Fibroblast of lung (primary cell): ENCODE measurements around the gene EID2B. TPM values are rescaled to one million over a fixed set of nuclear protein-coding genes. Genes with fewer than 3 reads are reported as not detected.

Source experiments
- DNase-seq, 2 donors: peaks; one replicate each; pipeline versions ENCODE4 v3.0.0 to v3.0.0-alpha.2; 2010; ENCODE audit warnings: low read depth in 2 of 2
- H2AFZ ChIP-seq: 2 replicates; pipeline ENCODE4 v1.5.1; 2012; ENCODE audit warnings: low read length, control low read depth, inconsistent platforms
- H3K27ac ChIP-seq: 2 replicates; pipeline ENCODE4 v1.5.1; 2011; ENCODE audit warnings: low read length, control low read depth; ENCODE audit not compliant: insufficient read depth
- H3K27me3 ChIP-seq: 2 replicates; pipeline ENCODE4 v1.5.1; 2011; ENCODE audit warnings: mild to moderate bottlenecking, low read length; ENCODE audit not compliant: control insufficient read depth, insufficient read depth
- H3K36me3 ChIP-seq: 2 replicates; pipeline ENCODE4 v1.5.1; 2011; ENCODE audit warnings: low read length; ENCODE audit not compliant: control insufficient read depth, insufficient read depth
- H3K4me1 ChIP-seq: 2 replicates; pipeline ENCODE4 v1.5.1; 2011; ENCODE audit warnings: low read length; ENCODE audit not compliant: control insufficient read depth, insufficient read depth; ENCODE audit errors: extremely low read depth
- H3K4me2 ChIP-seq: 2 replicates; pipeline ENCODE4 v1.5.1; 2011; ENCODE audit warnings: low read length, control low read depth; ENCODE audit not compliant: insufficient read depth; ENCODE audit errors: extremely low read depth
- H3K4me3 ChIP-seq, 4 experiments: fragments of 200-600 bp in 1 of 4; sonication (generic) in 1 of 4; replicated peaks in 1 of 4; 2 replicates each; pipeline ENCODE4 v1.5.1; 2011 to 2016; ENCODE audit warnings: low read length in 4 of 4, low read depth in 3 of 4, mild to moderate bottlenecking in 3 of 4, control low read depth in 2 of 4, inconsistent platforms in 1 of 4, mixed read lengths in 1 of 4; ENCODE audit not compliant: insufficient read depth in 1 of 4; ENCODE audit errors: control extremely low read depth in 1 of 4
- H3K79me2 ChIP-seq: 2 replicates; pipeline ENCODE4 v1.5.1; 2012; ENCODE audit warnings: mild to moderate bottlenecking, low read length, inconsistent platforms; ENCODE audit not compliant: control insufficient read depth, insufficient read depth
- H3K9ac ChIP-seq: 2 replicates; pipeline ENCODE4 v1.5.1; 2011; ENCODE audit warnings: mild to moderate bottlenecking, low read length, control low read depth; ENCODE audit not compliant: insufficient read depth
- H3K9me3 ChIP-seq: 2 replicates; pipeline ENCODE4 v1.5.1; 2012; ENCODE audit warnings: low read depth, low read length; ENCODE audit not compliant: control insufficient read depth, insufficient read depth
- H4K20me1 ChIP-seq: 2 replicates; pipeline ENCODE4 v1.5.1; 2011; ENCODE audit warnings: low read length; ENCODE audit not compliant: control insufficient read depth, insufficient read depth; ENCODE audit errors: extremely low read depth
- EZH2 ChIP-seq: IDR thresholded peaks from 2 replicates; pipeline ENCODE4 v1.5.1; 2012; ENCODE audit warnings: low read length, control low read depth, mild to moderate bottlenecking; ENCODE audit errors: missing control alignments
- polyA plus RNA-seq, 2 donors: library from polyadenylated mRNA; depleted of rRNA in 1 of 2; stranded (reverse) in 1 of 2; unstranded in 1 of 2; fragments of >200 nt; gene quantifications; 2 replicates each; pipeline ENCODE4 v1.2.1, GENCODE V29; 2011 to 2012; ENCODE audit warnings: missing spikeins in 1 of 2
- total RNA-seq: library from RNA; depleted of rRNA; stranded (reverse); fragments of >200 nt; gene quantifications from 2 replicates; pipeline ENCODE4 v1.2.1, GENCODE V29; 2014
- TF ChIP-seq, protein P1 (sequence below), 2 donors: IDR thresholded peaks in 1 of 2; conservative IDR thresholded peaks in 1 of 2; 1 replicate in 1 of 2; 2 replicates in 1 of 2; pipeline ENCODE4 v1.5.1; 2011 to 2012; ENCODE audit warnings: low read length in 2 of 2, control low read depth in 1 of 2, inconsistent platforms in 1 of 2, low read depth in 1 of 2, mild to moderate bottlenecking in 1 of 2

The EID2B gene
- total and polyA plus RNA-seq, 2 donors (not counting 1 experiment from before 2014, with no cell fraction given): 3.4 to 4.1 TPM

DNA sequence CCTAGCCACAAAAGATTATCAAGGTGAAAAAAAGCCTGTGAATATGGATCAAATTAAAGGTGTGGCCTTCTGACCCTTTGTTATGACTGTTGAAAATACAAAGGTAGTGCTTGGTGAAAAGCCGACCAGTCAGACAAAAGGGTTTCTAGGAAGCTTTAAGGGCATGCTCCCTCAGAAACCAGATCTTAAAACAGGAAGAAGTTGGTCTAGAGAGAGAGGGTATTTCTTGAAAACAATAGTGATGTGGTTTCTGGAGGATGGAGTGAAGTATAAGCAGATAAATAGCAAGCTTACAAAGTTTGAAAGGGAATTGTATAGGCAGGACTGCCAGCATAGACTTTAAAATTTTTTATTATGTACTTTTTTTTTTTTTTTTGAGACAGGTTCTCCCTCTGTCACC, 12.3 kb upstream of the EID2B start:
- H3K4me2 ChIP-seq: no peak overlapping the region
- TF ChIP-seq EZH2: no peak
- TF ChIP-seq, protein P1, sequence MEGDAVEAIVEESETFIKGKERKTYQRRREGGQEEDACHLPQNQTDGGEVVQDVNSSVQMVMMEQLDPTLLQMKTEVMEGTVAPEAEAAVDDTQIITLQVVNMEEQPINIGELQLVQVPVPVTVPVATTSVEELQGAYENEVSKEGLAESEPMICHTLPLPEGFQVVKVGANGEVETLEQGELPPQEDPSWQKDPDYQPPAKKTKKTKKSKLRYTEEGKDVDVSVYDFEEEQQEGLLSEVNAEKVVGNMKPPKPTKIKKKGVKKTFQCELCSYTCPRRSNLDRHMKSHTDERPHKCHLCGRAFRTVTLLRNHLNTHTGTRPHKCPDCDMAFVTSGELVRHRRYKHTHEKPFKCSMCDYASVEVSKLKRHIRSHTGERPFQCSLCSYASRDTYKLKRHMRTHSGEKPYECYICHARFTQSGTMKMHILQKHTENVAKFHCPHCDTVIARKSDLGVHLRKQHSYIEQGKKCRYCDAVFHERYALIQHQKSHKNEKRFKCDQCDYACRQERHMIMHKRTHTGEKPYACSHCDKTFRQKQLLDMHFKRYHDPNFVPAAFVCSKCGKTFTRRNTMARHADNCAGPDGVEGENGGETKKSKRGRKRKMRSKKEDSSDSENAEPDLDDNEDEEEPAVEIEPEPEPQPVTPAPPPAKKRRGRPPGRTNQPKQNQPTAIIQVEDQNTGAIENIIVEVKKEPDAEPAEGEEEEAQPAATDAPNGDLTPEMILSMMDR (conservative IDR thresholded peaks at IDR 0.05 in 1 of 2, IDR thresholded peaks at IDR 0.05 in 1 of 2; ENCODE audit: low read depth in 1 of 2, low read length in 2 of 2): no peak
- H2AFZ ChIP-seq: no peak overlapping the region
- no peaks in the 10 kb centered on the region for H3K4me1 ChIP-seq
- no peak overlapping the region for H3K4me3 ChIP-seq
- H3K9ac ChIP-seq: no peak overlapping the region
- H4K20me1 ChIP-seq: no peaks in the 10 kb centered on the region
- no peak for DNase-seq
- H3K79me2 ChIP-seq: no peaks in the 10 kb centered on the region
- H3K9me3 ChIP-seq: no peaks in the 10 kb centered on the region
- no peak overlapping the region for H3K27ac ChIP-seq
- no peaks in the 10 kb centered on the region for H3K36me3 ChIP-seq
- peaks cover 13% of the 10 kb centered on the region for H3K27me3 ChIP-seq

DNA sequence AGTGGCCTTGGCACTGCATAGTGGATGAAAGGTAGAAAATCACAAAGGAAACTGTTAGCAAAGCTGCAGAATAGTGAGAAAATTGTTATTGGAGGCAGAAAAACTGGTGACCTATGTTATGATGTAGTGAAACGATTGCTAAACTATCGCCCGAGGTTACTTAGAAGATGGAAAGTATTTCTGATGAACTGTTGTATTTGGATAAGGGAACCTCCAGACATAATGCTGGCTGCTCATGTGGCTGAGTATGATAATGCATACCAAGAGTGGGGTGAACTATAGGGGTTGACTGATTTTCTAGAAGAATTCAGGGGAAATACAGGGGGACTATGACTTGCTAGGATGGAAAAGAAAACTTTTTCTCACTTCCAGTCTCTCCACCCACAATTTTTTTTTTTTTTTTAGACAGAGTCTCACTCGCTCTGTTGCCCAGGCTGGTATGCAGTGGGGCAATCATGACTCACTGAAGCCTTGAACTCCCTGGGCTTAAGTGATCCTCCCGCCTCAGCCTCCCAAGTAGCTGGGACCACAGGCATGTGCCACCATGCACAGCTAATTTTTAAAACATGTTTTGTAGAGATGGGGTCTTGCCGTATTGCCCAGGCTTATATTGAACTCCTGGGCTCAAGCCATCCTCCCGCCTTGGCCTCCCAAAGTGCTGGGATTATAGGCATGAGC, 11.7 kb upstream of the EID2B start:
- H3K4me1 ChIP-seq: no peaks in the 10 kb centered on the region
- peaks cover 2% of the 10 kb centered on the region for H3K79me2 ChIP-seq
- H3K27ac ChIP-seq: no peak overlapping the region
- H3K9me3 ChIP-seq: no peaks in the 10 kb centered on the region
- no peak overlapping the region for H3K4me3 ChIP-seq
- no peak overlapping the region for H3K9ac ChIP-seq
- no peaks in the 10 kb centered on the region for H3K36me3 ChIP-seq
- DNase-seq: peak in 1 of 2 donors; percentile 29
- no peaks in the 10 kb centered on the region for H4K20me1 ChIP-seq
- TF ChIP-seq EZH2: no peak
- TF ChIP-seq, protein P1 (conservative IDR thresholded peaks at IDR 0.05 in 1 of 2, IDR thresholded peaks at IDR 0.05 in 1 of 2; ENCODE audit: low read depth in 1 of 2, low read length in 2 of 2): no peak
- H3K4me2 ChIP-seq: no peak overlapping the region
- H3K27me3 ChIP-seq: peaks cover 13% of the 10 kb centered on the region
- no peak overlapping the region for H2AFZ ChIP-seq

DNA sequence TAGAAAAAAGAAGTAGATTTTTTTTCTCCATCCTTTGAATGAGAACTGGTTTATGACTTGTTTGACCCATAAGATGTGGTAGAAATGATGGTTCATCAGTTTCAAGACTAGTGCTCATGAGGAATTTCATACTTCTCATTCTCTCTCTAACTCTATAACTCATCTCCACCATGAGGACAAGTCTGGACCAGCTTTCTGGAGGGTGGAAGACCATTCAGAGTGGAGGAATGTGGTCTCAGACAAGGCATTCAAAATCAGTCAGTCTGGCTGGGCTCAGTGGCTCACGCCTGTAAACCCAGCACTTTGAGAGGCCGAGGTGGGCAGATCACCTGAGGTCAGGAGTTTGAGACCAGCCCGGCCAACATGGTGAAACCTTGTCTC, 10.8 kb upstream of the EID2B start:
- Histone ChIP-seq H2AFZ (no peak overlapping the region), H3K27me3 (peaks cover 13% of the 10 kb centered on the region), H3K4me2 (no peak overlapping the region), H3K4me3 (no peak overlapping the region), H3K79me2 (peaks cover 10% of the 10 kb centered on the region), H3K36me3 (no peaks in the 10 kb centered on the region), H3K27ac (no peak overlapping the region), H3K4me1 (peaks cover 3% of the 10 kb centered on the region), H3K9ac (no peak overlapping the region), H4K20me1 (no peaks in the 10 kb centered on the region), H3K9me3 (no peaks in the 10 kb centered on the region)
- no peak for TF ChIP-seq EZH2
- TF ChIP-seq, protein P1 (conservative IDR thresholded peaks at IDR 0.05 in 1 of 2, IDR thresholded peaks at IDR 0.05 in 1 of 2; ENCODE audit: low read depth in 1 of 2, low read length in 2 of 2): no peak
- DNase-seq: no peak
